HepG2 (cell line): ENCODE measurements around the gene SLC44A4. TPM values are rescaled to one million over a fixed set of nuclear protein-coding genes. Genes with fewer than 3 reads are reported as not detected.
A peak's percentile ranks its signal among the peaks of the same experiment; 100 is the strongest.

Experiments used
- HDAC1 ChIP-seq: sonication (generic); formaldehyde crosslinking; IDR thresholded peaks from 2 replicates; pipeline ENCODE4 v1.5.1; 2020; ENCODE audit warnings: mild to moderate bottlenecking, missing genetic modification reagents
- KDM1A ChIP-seq: IDR thresholded peaks from 2 replicates; pipeline ENCODE4 v1.6.1; 2016; ENCODE audit warnings: missing compliant biosample characterization
- MTA3 ChIP-seq: sonication (generic); formaldehyde crosslinking; IDR thresholded peaks from 2 replicates; pipeline ENCODE4 v1.4.0; 2020; ENCODE audit warnings: missing genetic modification reagents
- PHF21A ChIP-seq: sonication (generic); formaldehyde crosslinking; IDR thresholded peaks from 2 replicates; pipeline ENCODE4 v1.5.0; 2020; ENCODE audit warnings: mild to moderate bottlenecking, missing genetic modification reagents
- POLR2A ChIP-seq, 2 experiments: IDR thresholded peaks; 2 replicates each; pipeline ENCODE4 v1.6.1; 2011; ENCODE audit warnings: low read depth in 2 of 2, low read length in 2 of 2, mild to moderate bottlenecking in 1 of 2, moderate library complexity in 1 of 2; ENCODE audit not compliant: insufficient read depth in 1 of 2
- SMARCC2 ChIP-seq: fragments of 450-650 bp; IDR thresholded peaks from 2 replicates; pipeline ENCODE4 v1.6.1; 2017; ENCODE audit warnings: antibody characterized with exemption, mild to moderate bottlenecking
- SPEN ChIP-seq: sonication (generic); formaldehyde crosslinking; IDR thresholded peaks from 2 replicates; pipeline ENCODE4 v1.5.1; 2020; ENCODE audit warnings: low read depth, mild to moderate bottlenecking, missing genetic modification reagents
- TBX2 ChIP-seq: sonication (generic); formaldehyde crosslinking; IDR thresholded peaks from 2 replicates; pipeline ENCODE4 v1.5.0; 2020; ENCODE audit warnings: missing genetic modification reagents, mild to moderate bottlenecking, borderline replicate concordance
- ZFP90 ChIP-seq: sonication (generic); formaldehyde crosslinking; IDR thresholded peaks from 2 replicates; pipeline ENCODE4 v1.8.0; 2022; ENCODE audit warnings: missing genetic modification reagents, mild to moderate bottlenecking, inconsistent platforms, borderline replicate concordance
- ZMYM4 ChIP-seq: sonication (generic); formaldehyde crosslinking; IDR thresholded peaks from 2 replicates; pipeline ENCODE4 v1.8.1; 2023; ENCODE audit warnings: mild to moderate bottlenecking, missing genetic modification reagents
- ZNF232 ChIP-seq: sonication (generic); formaldehyde crosslinking; IDR thresholded peaks from 2 replicates; pipeline ENCODE4 v1.4.0; 2020; ENCODE audit warnings: missing genetic modification reagents, borderline replicate concordance
- ZNF350 ChIP-seq: sonication (generic); formaldehyde crosslinking; IDR thresholded peaks from 2 replicates; pipeline ENCODE4 v1.4.0; 2020; ENCODE audit warnings: mild to moderate bottlenecking, low read depth, missing genetic modification reagents, borderline replicate concordance
- ZNF446 ChIP-seq: sonication (generic); formaldehyde crosslinking; IDR thresholded peaks from 2 replicates; pipeline ENCODE4 v1.5.0; 2020; ENCODE audit warnings: mild to moderate bottlenecking, missing genetic modification reagents
- ZNF510 ChIP-seq: sonication (generic); formaldehyde crosslinking; IDR thresholded peaks from 2 replicates; pipeline ENCODE4 v1.4.0; 2020; ENCODE audit warnings: low read depth, mild to moderate bottlenecking, missing genetic modification reagents
- ZNF570 ChIP-seq: sonication (generic); formaldehyde crosslinking; IDR thresholded peaks from 2 replicates; pipeline ENCODE4 v1.4.0; 2020; ENCODE audit warnings: mild to moderate bottlenecking, missing genetic modification reagents, borderline replicate concordance
- ZNF619 ChIP-seq: sonication (generic); formaldehyde crosslinking; IDR thresholded peaks from 2 replicates; pipeline ENCODE4 v1.4.0; 2020; ENCODE audit warnings: mild to moderate bottlenecking, missing genetic modification reagents
- ZNF768 ChIP-seq: sonication (generic); formaldehyde crosslinking; IDR thresholded peaks from 2 replicates; pipeline ENCODE4 v1.4.0; 2020; ENCODE audit warnings: missing genetic modification reagents
- ZNF776 ChIP-seq: sonication (generic); formaldehyde crosslinking; IDR thresholded peaks from 2 replicates; pipeline ENCODE4 v1.4.0; 2020; ENCODE audit warnings: mild to moderate bottlenecking, missing genetic modification reagents
- ZNF777 ChIP-seq: sonication (generic); formaldehyde crosslinking; IDR thresholded peaks from 2 replicates; pipeline ENCODE4 v1.4.0; 2020; ENCODE audit warnings: missing genetic modification reagents
- ZSCAN9 ChIP-seq: IDR thresholded peaks from 2 replicates; pipeline ENCODE4 v1.6.1; 2016; ENCODE audit warnings: borderline replicate concordance
- polyA plus RNA-seq, 8 experiments: library from polyadenylated mRNA; depleted of rRNA in 3 of 8; stranded (reverse) in 7 of 8; unstranded in 1 of 8; fragments of >200 nt; fragmentation: Illumina TruSeq in 4 of 8; extraction: Trizol in 4 of 8; gene quantifications; 2 replicates each; pipeline versions ENCODE4 v1.2.1 to v1.2.3, GENCODE V29; 2011 to 2016; ENCODE audit warnings: low read depth in 4 of 8, missing spikeins in 1 of 8, mixed read lengths in 1 of 8; ENCODE audit not compliant: insufficient read depth in 1 of 8
- total RNA-seq, 5 experiments: library from RNA; depleted of rRNA; stranded (reverse); fragments of >200 nt; fragmentation: Illumina TruSeq; extraction: Trizol; gene quantifications; 2 replicates each; pipeline ENCODE4 v1.2.3, GENCODE V29; 2016; ENCODE audit warnings: low read depth in 1 of 5
- TF ChIP-seq, protein P1 (sequence below): sonication (generic); formaldehyde crosslinking; IDR thresholded peaks from 2 replicates; pipeline ENCODE4 v1.4.0; 2020; ENCODE audit warnings: mild to moderate bottlenecking, missing genetic modification reagents
- TF ChIP-seq, protein P2 (sequence below): IDR thresholded peaks from 2 replicates; pipeline ENCODE4 v1.6.1; 2018; ENCODE audit warnings: missing genetic modification reagents, mild to moderate bottlenecking, missing compliant biosample characterization
- TF ChIP-seq, protein P3 (sequence below): sonication (generic); formaldehyde crosslinking; conservative IDR thresholded peaks from 2 replicates; pipeline ENCODE4 v1.4.0; 2020; ENCODE audit warnings: missing genetic modification reagents
- TF ChIP-seq, protein P4 (sequence below): sonication (generic); formaldehyde crosslinking; IDR thresholded peaks from 2 replicates; pipeline ENCODE4 v1.5.1; 2020; ENCODE audit warnings: missing genetic modification reagents, mild to moderate bottlenecking, borderline replicate concordance
- TF ChIP-seq, protein P5 (sequence below): sonication (generic); formaldehyde crosslinking; IDR thresholded peaks from 2 replicates; pipeline ENCODE4 v1.4.0; 2020; ENCODE audit warnings: missing genetic modification reagents, low read depth, mild to moderate bottlenecking, borderline replicate concordance

Gene SLC44A4
- total and polyA plus RNA-seq, 2 of the 13 experiments (the other 11 are each of a cell fraction or from before 2014, with no cell fraction given): 3.5 to 5.9 TPM

DNA sequence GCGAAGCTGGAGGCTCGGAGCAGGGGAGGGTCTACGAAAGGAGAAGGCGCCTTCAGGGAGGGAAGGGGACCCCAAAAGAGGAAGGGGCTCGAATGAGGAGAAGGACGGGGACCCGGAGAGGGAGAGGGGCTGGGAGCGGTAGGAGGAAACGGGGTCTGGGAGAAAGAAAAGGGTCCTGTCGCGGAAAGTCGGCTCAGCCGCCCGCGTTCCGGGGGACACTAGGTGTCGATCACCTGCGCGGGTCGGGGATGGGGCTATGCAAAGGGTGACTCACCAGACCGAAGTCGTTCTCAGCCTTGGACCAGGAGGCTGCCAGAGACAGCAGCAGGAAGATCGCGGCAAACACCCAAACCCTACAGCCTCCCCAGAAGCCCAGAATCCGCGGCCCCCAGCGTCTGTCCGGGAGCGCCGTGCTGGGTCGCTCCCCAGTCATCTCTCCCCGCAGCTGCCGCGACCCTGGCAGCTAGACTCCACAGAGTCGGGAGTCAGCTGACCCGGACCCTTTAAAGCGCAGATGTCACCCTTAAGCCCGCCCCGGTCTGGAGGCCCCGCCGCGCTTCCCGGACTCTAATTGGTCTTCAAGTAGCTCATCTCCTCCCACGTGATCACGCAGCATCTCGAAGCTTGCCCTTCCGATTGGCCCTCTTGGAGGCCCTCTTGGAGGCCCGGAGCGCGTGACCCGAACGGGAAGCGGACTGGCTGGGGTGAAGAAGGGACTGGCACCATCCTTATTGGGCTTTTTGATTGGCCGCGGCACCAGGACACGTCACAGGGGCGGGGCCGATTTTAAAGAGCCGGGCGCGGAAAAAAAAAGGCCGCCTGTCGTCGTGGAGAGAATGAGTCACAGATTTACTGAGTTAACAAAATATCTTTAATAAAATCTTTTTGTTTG lies 16.2 kb downstream of the SLC44A4 start, which contains the start of gene NEU1 (continued):
- TF ChIP-seq, protein P1, sequence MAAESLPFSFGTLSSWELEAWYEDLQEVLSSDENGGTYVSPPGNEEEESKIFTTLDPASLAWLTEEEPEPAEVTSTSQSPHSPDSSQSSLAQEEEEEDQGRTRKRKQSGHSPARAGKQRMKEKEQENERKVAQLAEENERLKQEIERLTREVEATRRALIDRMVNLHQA: peak; percentile 49; the same call in 1 of the 2 replicates
- TF ChIP-seq, protein P2, sequence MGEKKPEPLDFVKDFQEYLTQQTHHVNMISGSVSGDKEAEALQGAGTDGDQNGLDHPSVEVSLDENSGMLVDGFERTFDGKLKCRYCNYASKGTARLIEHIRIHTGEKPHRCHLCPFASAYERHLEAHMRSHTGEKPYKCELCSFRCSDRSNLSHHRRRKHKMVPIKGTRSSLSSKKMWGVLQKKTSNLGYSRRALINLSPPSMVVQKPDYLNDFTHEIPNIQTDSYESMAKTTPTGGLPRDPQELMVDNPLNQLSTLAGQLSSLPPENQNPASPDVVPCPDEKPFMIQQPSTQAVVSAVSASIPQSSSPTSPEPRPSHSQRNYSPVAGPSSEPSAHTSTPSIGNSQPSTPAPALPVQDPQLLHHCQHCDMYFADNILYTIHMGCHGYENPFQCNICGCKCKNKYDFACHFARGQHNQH: peak; percentile 86
- TF ChIP-seq ZMYM4 (peak; percentile 100), ZNF768 (peak; percentile 74; the same call in 1 of the 2 replicates), MTA3 (no peak), ZNF777 (CRISPR knock-in tag) (no peak; the same call in 1 of the 2 replicates), ZFP90 (CRISPR knock-in tag) (0 out of 2 replicates have a peak, but pooled peaks have one; percentile 33), ZNF232 (CRISPR knock-in tag) (peak; percentile 82; the same call in 1 of the 2 replicates), HDAC1 (CRISPR knock-in tag) (peak; percentile 84), POLR2A (IDR thresholded peaks at IDR 0.05; ENCODE audit: insufficient read depth in 1 of 2, low read depth in 2 of 2, low read length in 2 of 2) (peak in 1 of 2 experiments; percentile 100; a peak in 2 of 4 replicates), SPEN (CRISPR knock-in tag) (peak; percentile 87), SMARCC2 (no peak), TBX2 (CRISPR knock-in tag) (peak; percentile 54; the same call in 1 of the 2 replicates), ZSCAN9 (CRISPR knock-in tag) (peak; percentile 94), ZNF776 (CRISPR knock-in tag) (no peak), ZNF350 (CRISPR knock-in tag) (peak; percentile 89), KDM1A (CRISPR knock-in tag) (0 out of 2 replicates have a peak, but pooled peaks have one; percentile 46), ZNF446 (CRISPR knock-in tag) (no peak), ZNF570 (CRISPR knock-in tag) (0 out of 2 replicates have a peak, but pooled peaks have one; percentile 22), ZNF510 (CRISPR knock-in tag) (peak; percentile 85; the same call in 1 of the 2 replicates), PHF21A (peak; percentile 94), ZNF619 (CRISPR knock-in tag) (peak; percentile 89)
- TF ChIP-seq, protein P3, sequence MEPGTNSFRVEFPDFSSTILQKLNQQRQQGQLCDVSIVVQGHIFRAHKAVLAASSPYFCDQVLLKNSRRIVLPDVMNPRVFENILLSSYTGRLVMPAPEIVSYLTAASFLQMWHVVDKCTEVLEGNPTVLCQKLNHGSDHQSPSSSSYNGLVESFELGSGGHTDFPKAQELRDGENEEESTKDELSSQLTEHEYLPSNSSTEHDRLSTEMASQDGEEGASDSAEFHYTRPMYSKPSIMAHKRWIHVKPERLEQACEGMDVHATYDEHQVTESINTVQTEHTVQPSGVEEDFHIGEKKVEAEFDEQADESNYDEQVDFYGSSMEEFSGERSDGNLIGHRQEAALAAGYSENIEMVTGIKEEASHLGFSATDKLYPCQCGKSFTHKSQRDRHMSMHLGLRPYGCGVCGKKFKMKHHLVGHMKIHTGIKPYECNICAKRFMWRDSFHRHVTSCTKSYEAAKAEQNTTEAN (CRISPR knock-in tag): peak; percentile 87
- TF ChIP-seq, protein P4, sequence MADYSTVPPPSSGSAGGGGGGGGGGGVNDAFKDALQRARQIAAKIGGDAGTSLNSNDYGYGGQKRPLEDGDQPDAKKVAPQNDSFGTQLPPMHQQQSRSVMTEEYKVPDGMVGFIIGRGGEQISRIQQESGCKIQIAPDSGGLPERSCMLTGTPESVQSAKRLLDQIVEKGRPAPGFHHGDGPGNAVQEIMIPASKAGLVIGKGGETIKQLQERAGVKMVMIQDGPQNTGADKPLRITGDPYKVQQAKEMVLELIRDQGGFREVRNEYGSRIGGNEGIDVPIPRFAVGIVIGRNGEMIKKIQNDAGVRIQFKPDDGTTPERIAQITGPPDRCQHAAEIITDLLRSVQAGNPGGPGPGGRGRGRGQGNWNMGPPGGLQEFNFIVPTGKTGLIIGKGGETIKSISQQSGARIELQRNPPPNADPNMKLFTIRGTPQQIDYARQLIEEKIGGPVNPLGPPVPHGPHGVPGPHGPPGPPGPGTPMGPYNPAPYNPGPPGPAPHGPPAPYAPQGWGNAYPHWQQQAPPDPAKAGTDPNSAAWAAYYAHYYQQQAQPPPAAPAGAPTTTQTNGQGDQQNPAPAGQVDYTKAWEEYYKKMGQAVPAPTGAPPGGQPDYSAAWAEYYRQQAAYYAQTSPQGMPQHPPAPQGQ (CRISPR knock-in tag): peak; percentile 84; the same call in 1 of the 2 replicates
- TF ChIP-seq, protein P5, sequence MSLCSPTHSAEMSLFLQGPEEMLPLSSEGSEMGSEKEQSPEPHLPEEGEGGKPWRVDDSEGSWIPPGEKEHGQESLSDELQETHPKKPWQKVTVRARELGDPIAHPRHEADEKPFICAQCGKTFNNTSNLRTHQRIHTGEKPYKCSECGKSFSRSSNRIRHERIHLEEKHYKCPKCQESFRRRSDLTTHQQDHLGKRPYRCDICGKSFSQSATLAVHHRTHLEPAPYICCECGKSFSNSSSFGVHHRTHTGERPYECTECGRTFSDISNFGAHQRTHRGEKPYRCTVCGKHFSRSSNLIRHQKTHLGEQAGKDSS (CRISPR knock-in tag): peak; percentile 89
